Prostate gland (tissue), 2 donors: ENCODE data around the gene CAPN13. TPM values are rescaled to one million over a fixed set of nuclear protein-coding genes. Genes with fewer than 3 reads are reported as not detected.

Source experiments
- DNase-seq: peaks from one replicate; pipeline ENCODE4 v3.0.0-alpha.2; 2019; ENCODE audit warnings: low spot score
- H3K27ac ChIP-seq, 2 donors: fragments of 200-600 bp; sonication (generic); 2 replicates each; pipeline ENCODE4 v1.5.1; 2017 to 2019
- H3K27me3 ChIP-seq: fragments of 200-600 bp; sonication (generic); replicated peaks from 2 replicates; pipeline ENCODE4 v1.5.1; 2019; ENCODE audit not compliant: insufficient read depth
- H3K36me3 ChIP-seq, 2 donors: fragments of 200-600 bp; sonication (generic); 1 replicate in 1 of 2; 2 replicates in 1 of 2; pipeline versions ENCODE4 v1.5.1 to v1.8.1; 2017 to 2019
- H3K4me1 ChIP-seq: fragments of 200-600 bp; sonication (generic); replicated peaks from 2 replicates; pipeline ENCODE4 v1.5.1; 2019
- H3K4me3 ChIP-seq, 2 donors: fragments of 200-600 bp; sonication (generic); 2 replicates each; pipeline ENCODE4 v1.5.1; 2017 to 2019
- H3K9me3 ChIP-seq: fragments of 200-600 bp; sonication (generic); 2 replicates; pipeline ENCODE4 v1.5.1; 2017
- POLR2A ChIP-seq: fragments of 450-650 bp; IDR thresholded peaks from one replicate; pipeline ENCODE4 v1.6.1; 2016; ENCODE audit warnings: antibody characterized with exemption, mild to moderate bottlenecking
- POLR2AphosphoS5 ChIP-seq: sonication (generic); formaldehyde crosslinking; IDR thresholded peaks from one replicate; pipeline ENCODE4 v1.6.1; 2017; ENCODE audit warnings: antibody characterized with exemption
- WGBS: methylation state at CpG from one replicate; pipeline ENCODE4 v1.1.5; 2018; 5-methylcytosine and 5-hydroxymethylcytosine counted together
- intact Hi-C: fragments of 100-400 bp; cut with DNase I; formaldehyde crosslinking; loops from one replicate; pipeline ENCODE4 v1.14.2; 2022
- total RNA-seq, 2 donors: library from RNA; depleted of rRNA; stranded (reverse); fragments of >200 nt; gene quantifications; one replicate each; pipeline ENCODE4 v1.1.0, GENCODE V29; 2016
- TF ChIP-seq, protein P1 (sequence below), 4 experiments: fragments of 200-600 bp in 2 of 4; fragments of 450-650 bp in 2 of 4; sonication (generic) in 2 of 4; IDR thresholded peaks; 1 replicate in 3 of 4; 2 replicates in 1 of 4; pipeline ENCODE4 v1.5.1; 2016 to 2019; ENCODE audit warnings: antibody characterized with exemption in 4 of 4, mild to moderate bottlenecking in 2 of 4, moderate library complexity in 2 of 4

The CAPN13 gene
- total RNA-seq, 2 donors from 2014 or later = 2.0 to 5.7 TPM

DNA sequence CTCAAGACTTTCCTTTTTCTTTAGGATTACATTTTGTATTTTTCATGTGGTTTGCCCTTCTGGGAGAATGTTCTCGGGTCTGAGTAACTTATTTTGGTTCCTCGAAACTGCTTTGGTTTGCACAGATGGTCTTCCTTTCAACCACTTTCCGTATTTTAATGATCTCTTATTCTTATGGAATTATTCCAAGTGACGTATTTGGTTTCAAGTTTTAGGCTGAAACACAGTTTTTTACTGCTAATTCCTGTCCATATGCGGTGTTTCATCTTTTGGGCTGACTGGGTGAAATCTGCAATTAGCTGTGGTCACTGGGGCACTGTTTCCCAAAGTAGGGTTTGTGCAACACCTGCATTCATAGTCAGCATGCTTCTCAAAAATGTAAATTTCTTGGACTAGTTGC lies 122.7 kb downstream of the CAPN13 start:
- TF ChIP-seq POLR2A (no peak), POLR2AphosphoS5 (no peak)
- TF ChIP-seq, protein P1, sequence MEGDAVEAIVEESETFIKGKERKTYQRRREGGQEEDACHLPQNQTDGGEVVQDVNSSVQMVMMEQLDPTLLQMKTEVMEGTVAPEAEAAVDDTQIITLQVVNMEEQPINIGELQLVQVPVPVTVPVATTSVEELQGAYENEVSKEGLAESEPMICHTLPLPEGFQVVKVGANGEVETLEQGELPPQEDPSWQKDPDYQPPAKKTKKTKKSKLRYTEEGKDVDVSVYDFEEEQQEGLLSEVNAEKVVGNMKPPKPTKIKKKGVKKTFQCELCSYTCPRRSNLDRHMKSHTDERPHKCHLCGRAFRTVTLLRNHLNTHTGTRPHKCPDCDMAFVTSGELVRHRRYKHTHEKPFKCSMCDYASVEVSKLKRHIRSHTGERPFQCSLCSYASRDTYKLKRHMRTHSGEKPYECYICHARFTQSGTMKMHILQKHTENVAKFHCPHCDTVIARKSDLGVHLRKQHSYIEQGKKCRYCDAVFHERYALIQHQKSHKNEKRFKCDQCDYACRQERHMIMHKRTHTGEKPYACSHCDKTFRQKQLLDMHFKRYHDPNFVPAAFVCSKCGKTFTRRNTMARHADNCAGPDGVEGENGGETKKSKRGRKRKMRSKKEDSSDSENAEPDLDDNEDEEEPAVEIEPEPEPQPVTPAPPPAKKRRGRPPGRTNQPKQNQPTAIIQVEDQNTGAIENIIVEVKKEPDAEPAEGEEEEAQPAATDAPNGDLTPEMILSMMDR (IDR thresholded peaks at IDR 0.05) = no peak
- intact Hi-C loops = loop anchor here (5.0 to 10.0 kb wide), 2 partner anchors 97 to 180 kb away; no protein-coding TSS in a partner anchor
- Histone ChIP-seq H3K9me3 (no peaks in the 10 kb centered on the region), H3K4me1 (no peaks in the 10 kb centered on the region), H3K36me3 (no peaks in the 10 kb centered on the region), H3K27me3 (no peaks in the 10 kb centered on the region), H3K27ac (no peak overlapping the region), H3K4me3 (no peak overlapping the region)
- 82% methylated on average over 5 of the region's 5 CpGs for WGBS
- no peak for DNase-seq

DNA sequence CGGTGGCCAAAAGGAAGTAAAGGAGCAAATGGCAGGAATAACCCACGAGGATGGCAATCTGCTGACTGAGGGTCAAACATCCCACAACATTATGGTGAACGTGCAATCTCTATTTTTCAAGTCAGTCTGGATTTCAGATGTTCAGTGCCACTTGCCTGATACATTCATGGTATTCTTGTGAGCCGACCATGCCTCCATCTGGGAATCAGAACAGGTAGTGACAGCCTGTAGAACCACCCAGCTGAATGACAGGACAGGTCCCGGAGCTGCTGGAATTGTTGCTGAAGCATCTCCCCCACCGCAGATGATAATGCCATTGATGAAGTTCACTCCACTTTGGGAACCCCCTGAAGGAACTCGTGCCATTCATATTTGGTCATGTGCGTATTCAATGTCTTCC lies 123.2 kb downstream of the CAPN13 start:
- H3K36me3 ChIP-seq = no peaks in the 10 kb centered on the region
- intact Hi-C loops = loop anchor here (5.0 to 10.0 kb wide), 2 partner anchors 97 to 179 kb away; no protein-coding TSS in a partner anchor
- H3K4me1 ChIP-seq = no peaks in the 10 kb centered on the region
- H3K9me3 ChIP-seq = no peaks in the 10 kb centered on the region
- no peak for DNase-seq
- H3K4me3 ChIP-seq = no peak overlapping the region
- no peaks in the 10 kb centered on the region for H3K27me3 ChIP-seq
- TF ChIP-seq, protein P1 (IDR thresholded peaks at IDR 0.05) = no peak
- TF ChIP-seq POLR2AphosphoS5 (no peak), POLR2A (no peak)
- 92% methylated on average over 8 of the region's 8 CpGs for WGBS
- no peak overlapping the region for H3K27ac ChIP-seq

DNA sequence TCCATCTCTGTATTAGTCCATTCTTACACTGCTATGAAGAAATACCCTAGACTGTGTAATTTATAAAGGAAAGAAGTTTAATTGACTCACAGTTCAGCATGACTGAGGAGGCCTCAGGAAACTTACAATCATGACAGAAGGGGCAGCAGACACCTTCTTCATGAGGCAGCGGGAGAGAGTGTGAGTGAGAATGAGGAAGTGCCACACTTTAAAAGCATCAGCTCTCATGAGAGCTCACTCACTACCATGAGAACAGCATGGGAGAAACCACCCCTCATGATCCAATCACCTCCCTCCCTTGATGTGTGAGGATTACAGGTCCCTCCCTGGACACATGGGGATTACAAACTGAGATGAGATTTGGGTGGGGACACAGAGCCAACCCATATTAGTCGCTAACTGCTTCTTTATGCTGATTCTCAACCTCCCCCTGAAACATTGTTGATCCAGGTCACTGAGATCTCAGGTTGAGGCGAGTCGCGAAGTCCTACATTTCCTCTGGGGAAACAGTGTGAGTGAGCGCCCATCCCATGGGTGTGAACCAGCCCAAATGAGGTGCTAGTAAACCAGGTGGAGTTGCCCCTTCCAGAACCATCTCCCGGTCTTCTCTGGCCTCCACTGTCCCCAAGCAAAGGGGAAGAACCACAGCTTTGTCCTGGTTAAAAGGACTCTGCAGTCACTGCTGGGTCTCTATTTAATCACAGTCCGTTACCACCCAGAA lies 123.8 kb downstream of the CAPN13 start:
- no peak overlapping the region for H3K4me3 ChIP-seq
- 93% methylated on average over 8 of the region's 8 CpGs for WGBS
- H3K4me1 ChIP-seq = no peaks in the 10 kb centered on the region
- H3K27me3 ChIP-seq = no peaks in the 10 kb centered on the region
- no peaks in the 10 kb centered on the region for H3K36me3 ChIP-seq
- no peaks in the 10 kb centered on the region for H3K9me3 ChIP-seq
- no peak for TF ChIP-seq POLR2AphosphoS5
- no peak for DNase-seq
- no peak overlapping the region for H3K27ac ChIP-seq
- intact Hi-C loops = loop anchor here (5.0 to 10.0 kb wide), 2 partner anchors 96 to 179 kb away; no protein-coding TSS in a partner anchor

DNA sequence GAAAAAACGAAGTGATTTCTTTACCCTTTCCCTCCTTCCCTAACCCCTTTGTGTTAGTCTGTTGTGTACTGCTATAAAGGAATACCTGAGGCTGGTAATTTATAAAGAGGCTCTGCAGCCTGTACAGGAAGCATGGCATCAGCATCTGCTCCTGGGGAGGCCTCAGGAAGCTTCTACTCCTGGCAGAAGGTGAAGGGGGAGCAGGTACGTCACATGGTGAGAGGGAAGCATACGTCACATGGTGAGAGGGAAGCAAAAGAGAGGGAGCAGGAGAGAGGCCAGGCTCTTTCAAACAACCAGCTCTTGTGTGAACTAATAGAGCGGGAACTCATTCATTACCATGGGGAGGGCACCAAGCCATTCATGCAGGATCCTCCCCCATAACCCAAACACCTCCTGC lies 126.2 kb downstream of the CAPN13 start:
- no peaks in the 10 kb centered on the region for H3K4me1 ChIP-seq
- 97% methylated on average over 4 of the region's 4 CpGs for WGBS
- no peak overlapping the region for H3K27ac ChIP-seq
- no peak for DNase-seq
- H3K4me3 ChIP-seq = no peak overlapping the region
- intact Hi-C loops = loop anchor here (5.0 to 10.0 kb wide), 2 partner anchors 94 to 176 kb away; no protein-coding TSS in a partner anchor
- no peaks in the 10 kb centered on the region for H3K36me3 ChIP-seq
- no peaks in the 10 kb centered on the region for H3K9me3 ChIP-seq
- TF ChIP-seq POLR2AphosphoS5 = no peak
- TF ChIP-seq POLR2A = no peak
- H3K27me3 ChIP-seq = no peaks in the 10 kb centered on the region

DNA sequence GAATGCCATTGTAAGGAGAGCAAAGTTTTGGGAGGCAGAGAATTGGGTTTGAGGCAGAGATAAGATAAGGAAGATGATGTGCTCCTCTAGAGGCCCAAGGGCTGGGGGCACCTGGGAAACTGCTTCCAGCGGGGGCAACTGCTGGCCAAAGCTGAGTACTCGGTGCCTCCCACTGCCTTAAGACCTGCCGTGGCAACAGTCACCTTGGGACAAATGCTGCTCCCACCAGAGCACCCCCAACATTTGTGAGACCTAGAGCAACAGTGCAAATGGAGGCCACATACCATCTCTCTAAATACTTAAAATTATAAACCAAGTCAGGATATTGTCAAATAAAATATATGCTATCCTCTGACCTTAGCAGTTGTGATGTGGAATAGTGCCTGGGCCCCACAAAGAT lies 127.1 kb downstream of the CAPN13 start:
- H3K27me3 ChIP-seq = no peaks in the 10 kb centered on the region
- H3K27ac ChIP-seq = no peak overlapping the region
- 92% methylated on average over 3 of the region's 3 CpGs for WGBS
- no peaks in the 10 kb centered on the region for H3K4me1 ChIP-seq
- H3K36me3 ChIP-seq = no peaks in the 10 kb centered on the region
- intact Hi-C loops = loop anchor here (5.0 to 10.0 kb wide), 2 partner anchors 93 to 175 kb away; no protein-coding TSS in a partner anchor
- DNase-seq = no peak
- TF ChIP-seq, protein P1 (IDR thresholded peaks at IDR 0.05) = no peak
- TF ChIP-seq POLR2A (no peak), POLR2AphosphoS5 (no peak)
- H3K4me3 ChIP-seq = no peak overlapping the region
- no peaks in the 10 kb centered on the region for H3K9me3 ChIP-seq
